Forelimb muscle (tissue), 1 donor: ENCODE results near the gene NADK2. TPM values are rescaled to one million over a fixed set of nuclear protein-coding genes. Genes with fewer than 3 reads are reported as not detected.
A peak's percentile ranks its signal among the peaks of the same experiment; 100 is the strongest.
"Not testable (repeated sequence)": the region's sequence is repeated elsewhere in the genome, so short reads cannot be mapped to it uniquely, and the experiment has no call there.

Source experiments
- DNase-seq: peaks from one replicate; pipeline ENCODE4 v3.0.0-alpha.2; 2013; ENCODE audit warnings: low read depth
- polyA plus RNA-seq: library from polyadenylated mRNA; unstranded; fragments of 120-200 nt; gene quantifications from one replicate; pipeline ENCODE4 v1.2.1, GENCODE V29; 2013; ENCODE audit not compliant: insufficient read length

NADK2 gene
- polyA plus RNA-seq: 38.2 TPM

GRCh38 chr5:36241631-36242533, at the start of gene NADK2:
Gene NADK2, minus strand, starts transcription at chr5:36241925. Its CDS starts 127 bp downstream, at chr5:36241798.
- DNase-seq: peak; percentile 95

- no peak for DNase-seq
Measured at GRCh38 chr5:36285837-36286615, 44.3 kb upstream of the NADK2 start.

GRCh38 chr5:36283775-36284174, 42.0 kb upstream of the NADK2 start:
- DNase-seq: not testable (repeated sequence)

- DNase-seq: no peak
Measured at GRCh38 chr5:36281626-36282025, 39.9 kb upstream of the NADK2 start.

- no peak for DNase-seq
Measured at GRCh38 chr5:36279054-36279698, 37.5 kb upstream of the NADK2 start.

- DNase-seq: no peak
Measured at GRCh38 chr5:36277521-36278176, 35.9 kb upstream of the NADK2 start.

GRCh38 chr5:36276864-36277263, 35.1 kb upstream of the NADK2 start:
- DNase-seq: no peak

- no peak for DNase-seq
Measured at GRCh38 chr5:36273809-36274526, 32.2 kb upstream of the NADK2 start.

GRCh38 chr5:36272136-36272690, 30.5 kb upstream of the NADK2 start:
- DNase-seq: no peak

GRCh38 chr5:36270876-36271575, 29.3 kb upstream of the NADK2 start:
- DNase-seq: no peak

GRCh38 chr5:36270175-36270574, 28.4 kb upstream of the NADK2 start:
- DNase-seq: no peak

GRCh38 chr5:36269478-36269877, 27.8 kb upstream of the NADK2 start:
- no peak for DNase-seq

- DNase-seq: no peak
Measured at GRCh38 chr5:36267905-36268304, 26.2 kb upstream of the NADK2 start.

- DNase-seq: no peak
Measured at GRCh38 chr5:36264202-36264760, 22.6 kb upstream of the NADK2 start.

- no peak for DNase-seq
Measured at GRCh38 chr5:36261186-36261585, 19.5 kb upstream of the NADK2 start.

- DNase-seq: no peak
Measured at GRCh38 chr5:36253575-36253974, 11.8 kb upstream of the NADK2 start.

GRCh38 chr5:36252722-36253365, 11.1 kb upstream of the NADK2 start:
- DNase-seq: no peak

GRCh38 chr5:36251218-36251617, 9.5 kb upstream of the NADK2 start:
- no peak for DNase-seq

- no peak for DNase-seq
Measured at GRCh38 chr5:36250427-36250826, 8.7 kb upstream of the NADK2 start.
